ENCODE results near the gene DCST2. TPM values are rescaled to one million over a fixed set of nuclear protein-coding genes. Genes with fewer than 3 reads are reported as not detected.

DCST2 gene
- total and polyA plus RNA-seq, 9 of the 15 experiments (the other 6 are each of a cell fraction or from before 2014, with no cell fraction given), result 0.09 to 0.49 (median 0.11) TPM; not detected in 3

- TF ChIP-seq U2AF1 (optimal IDR thresholded peaks at IDR 0.05; ENCODE audit: low read depth, low read length) (no peak), CREB3L1 (IDR thresholded peaks at IDR 0.05; ENCODE audit: borderline replicate concordance, low read depth) (no peak), RB1 (IDR thresholded peaks at IDR 0.05; ENCODE audit: low read depth) (peak; percentile 67; the same call in 1 of the 2 replicates), KLF1 (tag; IDR thresholded peaks at IDR 0.05) (no peak), KHSRP (IDR thresholded peaks at IDR 0.05) (no peak), ZNF696 (CRISPR knock-in tag; conservative IDR thresholded peaks at IDR 0.05) (no peak), ZNF398 (CRISPR knock-in tag; IDR thresholded peaks at IDR 0.05) (no peak), THAP12 (CRISPR knock-in tag; IDR thresholded peaks at IDR 0.05) (peak; percentile 66; the same call in 1 of the 2 replicates), ZNF511 (CRISPR knock-in tag; IDR thresholded peaks at IDR 0.05) (0 out of 2 replicates have a peak, but pooled peaks have one; percentile 39), SRSF7 (optimal IDR thresholded peaks at IDR 0.05; ENCODE audit: low read depth, low read length) (no peak), CBFA2T2 (conservative IDR thresholded peaks at IDR 0.05) (no peak), ZNF224 (CRISPR knock-in tag; IDR thresholded peaks at IDR 0.05) (no peak), HMBOX1 (IDR thresholded peaks at IDR 0.05) (no peak), ETS2 (tag; IDR thresholded peaks at IDR 0.05; ENCODE audit: borderline replicate concordance, poor library complexity, severe bottlenecking) (no peak), NCOA6 (IDR thresholded peaks at IDR 0.05) (peak; percentile 73; the same call in 1 of the 2 replicates), POLR3A (IDR thresholded peaks at IDR 0.05; ENCODE audit: borderline replicate concordance, extremely low read depth, insufficient read depth, insufficient read length) (no peak), SMARCA5 (IDR thresholded peaks at IDR 0.05) (no peak), RCOR1 (IDR thresholded peaks at IDR 0.05; ENCODE audit: borderline replicate concordance in 1 of 2, low read depth in 2 of 2, low read length in 2 of 2) (no peak), LARP7 (IDR thresholded peaks at IDR 0.05) (no peak), CHCHD3 (CRISPR knock-in tag; IDR thresholded peaks at IDR 0.05) (no peak)
These were observed 45.1 kb upstream of the DCST2 start, which contains the start of gene EFNA3 (continued) for GRCh38 chr1:155078469-155079209.

Measured in K562 (cell line).